ENCODE data around the gene SRC. TPM values are rescaled to one million over a fixed set of nuclear protein-coding genes. Genes with fewer than 3 reads are reported as not detected.

The SRC gene
- total RNA-seq, 2 donors from 2014 or later = 25.9 to 35.3 TPM

GRCh38 chr20:37431786-37432185 is 85.8 kb downstream of the SRC start:
- H3K9me3 ChIP-seq = no peaks in the 10 kb centered on the region
- TF ChIP-seq CTCF (IDR thresholded peaks at IDR 0.05) = no peak
- TF ChIP-seq POLR2A (IDR thresholded peaks at IDR 0.05) = no peak
- intact Hi-C loops (cut with DNase I) = no loop called here
- no peaks in the 10 kb centered on the region for H3K36me3 ChIP-seq (replicated peaks in 1 of 2; ENCODE audit: insufficient read depth in 1 of 2, low read depth in 2 of 2)
- H3K27ac ChIP-seq = no peak overlapping the region
- no peak for ATAC-seq
- WGBS, 2 donors = 80 to 86% methylated on average over 10 to 12 of the region's 12 CpGs
- no peak overlapping the region for H3K4me3 ChIP-seq
- DNase-seq = no peak
- no peaks in the 10 kb centered on the region for H3K4me1 ChIP-seq
- no peaks in the 10 kb centered on the region for H3K27me3 ChIP-seq

GRCh38 chr20:37432606-37433005 is 86.7 kb downstream of the SRC start:
- H3K27ac ChIP-seq = no peak overlapping the region
- H3K9me3 ChIP-seq = no peaks in the 10 kb centered on the region
- WGBS, 2 donors = 18 to 32% methylated on average over 1 of the region's 1 CpG
- H3K4me3 ChIP-seq = no peak overlapping the region
- intact Hi-C loops (cut with DNase I) = no loop called here
- ATAC-seq (no peak), DNase-seq (no peak)
- H3K4me1 ChIP-seq = no peaks in the 10 kb centered on the region
- H3K27me3 ChIP-seq = no peaks in the 10 kb centered on the region
- no peaks in the 10 kb centered on the region for H3K36me3 ChIP-seq (replicated peaks in 1 of 2; ENCODE audit: insufficient read depth in 1 of 2, low read depth in 2 of 2)
- TF ChIP-seq CTCF (IDR thresholded peaks at IDR 0.05) (no peak), POLR2A (IDR thresholded peaks at IDR 0.05) (no peak)

- Histone ChIP-seq H3K9me3 (no peaks in the 10 kb centered on the region), H3K4me3 (no peak overlapping the region), H3K27ac (no peak overlapping the region), H3K4me1 (no peaks in the 10 kb centered on the region), H3K27me3 (no peaks in the 10 kb centered on the region), H3K36me3 (replicated peaks in 1 of 2; ENCODE audit: insufficient read depth in 1 of 2, low read depth in 2 of 2) (no peaks in the 10 kb centered on the region)
- DNase-seq (no peak), ATAC-seq (no peak)
- 43 to 53% methylated on average over 4 of the region's 4 CpGs for WGBS, 2 donors
- TF ChIP-seq CTCF (IDR thresholded peaks at IDR 0.05) (no peak), POLR2A (IDR thresholded peaks at IDR 0.05) (no peak)
- intact Hi-C loops (cut with DNase I) = no loop called here
Observed at GRCh38 chr20:37435607-37436006, 89.7 kb downstream of the SRC start.

- ATAC-seq (no peak), DNase-seq (no peak)
- intact Hi-C loops (cut with DNase I) = no loop called here
- WGBS, 2 donors = 83 to 87% methylated on average over 9 of the region's 9 CpGs
- Histone ChIP-seq H3K4me3 (no peak overlapping the region), H3K36me3 (replicated peaks in 1 of 2; ENCODE audit: insufficient read depth in 1 of 2, low read depth in 2 of 2) (no peaks in the 10 kb centered on the region), H3K4me1 (no peaks in the 10 kb centered on the region), H3K27me3 (no peaks in the 10 kb centered on the region), H3K27ac (no peak overlapping the region), H3K9me3 (no peaks in the 10 kb centered on the region)
- no peak for TF ChIP-seq CTCF (IDR thresholded peaks at IDR 0.05)
Observed at GRCh38 chr20:37436527-37437186, 90.7 kb downstream of the SRC start.

GRCh38 chr20:37437676-37438075 is 91.7 kb downstream of the SRC start:
- TF ChIP-seq CTCF (IDR thresholded peaks at IDR 0.05) (no peak), POLR2A (IDR thresholded peaks at IDR 0.05) (no peak)
- Histone ChIP-seq H3K27me3 (no peaks in the 10 kb centered on the region), H3K9me3 (no peaks in the 10 kb centered on the region), H3K36me3 (replicated peaks in 1 of 2; ENCODE audit: insufficient read depth in 1 of 2, low read depth in 2 of 2) (no peaks in the 10 kb centered on the region), H3K4me3 (no peak overlapping the region), H3K4me1 (no peaks in the 10 kb centered on the region), H3K27ac (no peak overlapping the region)
- WGBS, 2 donors = 82 to 89% methylated on average over 5 to 7 of the region's 8 CpGs
- ATAC-seq (no peak), DNase-seq (no peak)
- intact Hi-C loops (cut with DNase I) = no loop called here

All from body of pancreas (tissue), 4 donors.